ENCODE results near the gene ARF1. TPM values are rescaled to one million over a fixed set of nuclear protein-coding genes. Genes with fewer than 3 reads are reported as not detected.

ARF1 gene
- total RNA-seq, 2 donors from 2014 or later = 322 to 372 TPM

- Histone ChIP-seq H3K9me3 (ENCODE audit: control insufficient read depth, low read length) (peaks cover 26% of the 10 kb centered on the region), H3K9ac (ENCODE audit: extremely low read depth, low read length, poor library complexity, severe bottlenecking) (no peak overlapping the region), H3K27me3 (ENCODE audit: control insufficient read depth, insufficient read depth, low read length, poor library complexity, severe bottlenecking) (no peaks in the 10 kb centered on the region), H3K4me1 (ENCODE audit: control insufficient read depth, insufficient read depth, low read length) (peaks cover 26% of the 10 kb centered on the region), H3K4me3 (ENCODE audit: low read length) (no peak overlapping the region), H3K27ac (ENCODE audit: low read depth, low read length) (no peak overlapping the region), H3K36me3 (ENCODE audit: control insufficient read depth, insufficient read depth, low read length) (no peaks in the 10 kb centered on the region)
- DNase-seq = no peak
- peaks cover 15% of the 10 kb centered on the region for H3K9me3 Mint-ChIP-seq
- TF ChIP-seq CTCF (conservative IDR thresholded peaks at IDR 0.05) = no peak
- H3K36me3 Mint-ChIP-seq (ENCODE audit: low read depth) = no peaks in the 10 kb centered on the region
- peaks cover 45% of the 10 kb centered on the region for H3K4me1 Mint-ChIP-seq
- no peak overlapping the region for H3K4me3 Mint-ChIP-seq
- H3K27me3 Mint-ChIP-seq (ENCODE audit: insufficient read depth) = peaks cover 37% of the 10 kb centered on the region
- 88 to 90% methylated on average over 5 of the region's 5 CpGs for whole genome bisulfite sequencing, 2 experiments (ENCODE audit: insufficient coverage in 1 of 2, insufficient read length in 1 of 2)
- no peak overlapping the region for H3K27ac Mint-ChIP-seq
These were observed 42.7 kb downstream of the ARF1 start for GRCh38 chr1:228125185-228125584.

- peak overlapping the region; percentile 70 for H3K4me3 Mint-ChIP-seq
- TF ChIP-seq CTCF (conservative IDR thresholded peaks at IDR 0.05) = no peak
These were observed 49.3 kb downstream of the ARF1 start for GRCh38 chr1:228131766-228132165.

GRCh38 chr1:228134591-228134990, 52.1 kb downstream of the ARF1 start:
- H3K4me1 Mint-ChIP-seq = peaks cover 9% of the 10 kb centered on the region
- DNase-seq = no peak
- peaks cover 73% of the 10 kb centered on the region for H3K27me3 Mint-ChIP-seq (ENCODE audit: insufficient read depth)
- Histone ChIP-seq H3K4me3 (ENCODE audit: low read length) (no peak overlapping the region), H3K9me3 (ENCODE audit: control insufficient read depth, low read length) (no peaks in the 10 kb centered on the region), H3K4me1 (ENCODE audit: control insufficient read depth, insufficient read depth, low read length) (no peaks in the 10 kb centered on the region), H3K36me3 (ENCODE audit: control insufficient read depth, insufficient read depth, low read length) (no peaks in the 10 kb centered on the region), H3K27me3 (ENCODE audit: control insufficient read depth, insufficient read depth, low read length, poor library complexity, severe bottlenecking) (peaks cover 61% of the 10 kb centered on the region), H3K9ac (ENCODE audit: extremely low read depth, low read length, poor library complexity, severe bottlenecking) (no peak overlapping the region), H3K27ac (ENCODE audit: low read depth, low read length) (no peak overlapping the region)
- H3K27ac Mint-ChIP-seq = no peak overlapping the region
- no peaks in the 10 kb centered on the region for H3K9me3 Mint-ChIP-seq
- no peak overlapping the region for H3K4me3 Mint-ChIP-seq
- H3K36me3 Mint-ChIP-seq (ENCODE audit: low read depth) = no peaks in the 10 kb centered on the region
- WGBS, 2 experiments (ENCODE audit: insufficient coverage in 1 of 2, insufficient read length in 1 of 2) = 88 to 90% methylated on average over 9 to 12 of the region's 12 CpGs
- no peak for TF ChIP-seq CTCF (conservative IDR thresholded peaks at IDR 0.05)

More at GRCh38 chr1:228131766-228132165, 49.3 kb downstream of the ARF1 start:
- Histone ChIP-seq H3K36me3 (ENCODE audit: control insufficient read depth, insufficient read depth, low read length) (no peaks in the 10 kb centered on the region), H3K27me3 (ENCODE audit: control insufficient read depth, insufficient read depth, low read length, poor library complexity, severe bottlenecking) (peaks cover 40% of the 10 kb centered on the region), H3K9me3 (ENCODE audit: control insufficient read depth, low read length) (no peaks in the 10 kb centered on the region), H3K4me3 (ENCODE audit: low read length) (peak overlapping the region; percentile 70), H3K9ac (ENCODE audit: extremely low read depth, low read length, poor library complexity, severe bottlenecking) (no peak overlapping the region), H3K27ac (ENCODE audit: low read depth, low read length) (no peak overlapping the region), H3K4me1 (ENCODE audit: control insufficient read depth, insufficient read depth, low read length) (peaks cover 2% of the 10 kb centered on the region)
- peaks cover 21% of the 10 kb centered on the region for H3K4me1 Mint-ChIP-seq
- no peaks in the 10 kb centered on the region for H3K36me3 Mint-ChIP-seq (ENCODE audit: low read depth)
- H3K27ac Mint-ChIP-seq = no peak overlapping the region
- no peaks in the 10 kb centered on the region for H3K9me3 Mint-ChIP-seq
- DNase-seq = no peak
- 73 to 84% methylated on average over 1 to 2 of the region's 2 CpGs for WGBS, 2 experiments (ENCODE audit: insufficient coverage in 1 of 2, insufficient read length in 1 of 2)
- peaks cover 67% of the 10 kb centered on the region for H3K27me3 Mint-ChIP-seq (ENCODE audit: insufficient read depth)

Measured in endodermal cell (in vitro differentiated cells).